Stimulated activated CD4-positive, alpha-beta T cell treated with anti-CD3 and anti-CD28 coated beads, Interleukin-4, amount 100 ng/mL, for 24 hours (primary cell): ENCODE data around the gene GRIN1.

ENCODE experiments used
- DNase-seq: peaks from one replicate; pipeline ENCODE4 v3.0.0-alpha.2; 2020

GRIN1 gene

GRCh38 chr9:137149363-137149762, 10.4 kb downstream of the GRIN1 start:
- no peak for DNase-seq

- no peak for DNase-seq
Observed at GRCh38 chr9:137149942-137150616, 11.1 kb downstream of the GRIN1 start.

- peak; percentile 51 for DNase-seq
Observed at GRCh38 chr9:137150617-137151457, 11.9 kb downstream of the GRIN1 start.

- no peak for DNase-seq
Observed at GRCh38 chr9:137152844-137153405, 14.0 kb downstream of the GRIN1 start.

- DNase-seq, result peak; percentile 63
Observed at GRCh38 chr9:137156567-137157375, 17.8 kb downstream of the GRIN1 start.

GRCh38 chr9:137157618-137158415, 18.9 kb downstream of the GRIN1 start:
- DNase-seq, result no peak

GRCh38 chr9:137158625-137159024, 19.7 kb downstream of the GRIN1 start:
- DNase-seq, result no peak

GRCh38 chr9:137159105-137160053, 20.4 kb downstream of the GRIN1 start:
- DNase-seq, result no peak

- DNase-seq, result no peak
Observed at GRCh38 chr9:137160054-137160425, 21.1 kb downstream of the GRIN1 start.

- no peak for DNase-seq
Observed at GRCh38 chr9:137160716-137161557, 22.0 kb downstream of the GRIN1 start.

GRCh38 chr9:137161558-137162486, 22.9 kb downstream of the GRIN1 start:
- no peak for DNase-seq

GRCh38 chr9:137162505-137163364, 23.8 kb downstream of the GRIN1 start:
- DNase-seq, result no peak

GRCh38 chr9:137163365-137163715, 24.4 kb downstream of the GRIN1 start:
- DNase-seq, result no peak

GRCh38 chr9:137163805-137164204, 24.9 kb downstream of the GRIN1 start:
- no peak for DNase-seq

- no peak for DNase-seq
Observed at GRCh38 chr9:137164370-137165249, 25.7 kb downstream of the GRIN1 start.

GRCh38 chr9:137165250-137165836, 26.4 kb downstream of the GRIN1 start:
- no peak for DNase-seq
